Central memory CD8-positive, alpha-beta T cell (primary cell): ENCODE measurements around the gene SEMA3A.

ENCODE experiments used
- ATAC-seq: fragments of 150-1000 bp; cut with Tn5 transposase; replicated peaks from 2 replicates; pipeline ENCODE4 v1.10.0; 2022; ENCODE audit warnings: mild to moderate bottlenecking, moderate FRiP score, moderate number of reproducible peaks; ENCODE audit not compliant: poor library complexity, severe bottlenecking; ENCODE audit errors: extremely low read depth
- DNase-seq, 2 donors: peaks; one replicate each; pipeline ENCODE4 v3.0.0; 2021; ENCODE audit warnings: low spot score in 2 of 2
- H3K27ac Mint-ChIP-seq: one replicate; pipeline ENCODE4 v1.8.0; 2022; ENCODE audit warnings: low read depth, mild to moderate bottlenecking, moderate library complexity, mixed read lengths
- H3K27me3 Mint-ChIP-seq: one replicate; pipeline ENCODE4 v1.8.0; 2022; ENCODE audit warnings: mixed read lengths
- H3K36me3 Mint-ChIP-seq: one replicate; pipeline ENCODE4 v1.8.0; 2022; ENCODE audit warnings: mild to moderate bottlenecking, moderate library complexity, mixed read lengths; ENCODE audit not compliant: insufficient read depth
- H3K4me1 Mint-ChIP-seq: one replicate; pipeline ENCODE4 v1.8.0; 2022; ENCODE audit warnings: mixed read lengths
- H3K4me3 Mint-ChIP-seq: one replicate; pipeline ENCODE4 v1.8.0; 2022; ENCODE audit warnings: mild to moderate bottlenecking, moderate library complexity, mixed read lengths
- H3K9me3 Mint-ChIP-seq: one replicate; pipeline ENCODE4 v1.8.0; 2022; ENCODE audit warnings: mixed read lengths

SEMA3A gene

DNA sequence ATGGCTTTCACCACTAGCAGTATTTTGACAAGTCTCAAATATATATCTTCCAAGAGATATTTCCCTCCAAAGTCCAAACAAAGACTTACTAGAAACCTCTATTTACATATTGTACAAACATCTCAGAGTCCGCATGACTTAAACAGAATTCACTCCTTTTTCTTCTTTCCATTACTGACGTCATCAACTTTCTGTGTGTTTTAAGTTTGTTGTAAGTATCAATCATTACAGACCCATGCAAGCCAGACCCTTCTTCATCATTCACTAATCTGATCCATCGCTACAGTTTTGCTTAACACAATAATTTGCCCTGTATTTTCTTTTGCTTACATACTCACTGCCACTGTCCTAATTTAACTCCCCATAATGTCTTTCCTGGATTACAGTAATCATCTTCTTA, 51.9 kb downstream of the SEMA3A start:
- Mint-ChIP-seq H3K36me3 (no peaks in the 10 kb centered on the region), H3K27me3 (no peaks in the 10 kb centered on the region), H3K4me1 (no peaks in the 10 kb centered on the region), H3K27ac (no peak overlapping the region), H3K4me3 (no peak overlapping the region), H3K9me3 (no peaks in the 10 kb centered on the region)
- DNase-seq (no peak), ATAC-seq (no peak)

DNA sequence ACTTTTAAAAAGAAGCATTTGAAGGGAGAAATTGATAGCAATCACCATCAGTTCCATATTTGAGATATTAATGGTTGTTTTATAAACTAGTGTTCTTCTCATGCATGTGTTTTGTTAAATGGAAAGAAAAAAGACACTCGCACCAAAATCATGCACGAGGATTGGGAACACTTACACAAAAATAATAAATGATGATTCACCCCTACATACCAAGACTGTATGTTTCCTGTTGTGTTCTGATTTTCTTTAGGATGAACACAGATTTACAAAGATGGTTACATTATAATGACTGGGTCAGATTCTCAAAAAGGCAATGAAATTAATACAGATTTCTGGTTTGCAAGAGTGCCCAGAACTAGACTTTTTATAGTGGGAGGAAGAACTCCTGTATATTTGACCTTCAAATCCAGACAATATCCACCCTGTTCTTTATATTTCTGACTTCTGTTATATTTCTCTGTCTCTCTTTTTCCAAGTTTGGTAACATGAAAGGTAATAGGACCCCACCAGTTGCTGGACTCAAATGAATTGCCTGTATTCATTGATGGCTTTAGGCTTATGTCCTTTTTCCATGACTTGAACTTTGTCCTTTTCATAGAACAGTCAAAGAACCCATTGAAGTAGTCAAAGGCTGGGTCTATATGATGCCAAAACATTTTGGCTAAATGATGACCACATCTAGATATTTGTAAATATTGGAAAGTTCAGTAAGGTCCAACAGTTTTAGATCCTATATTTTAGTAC, 54.4 kb downstream of the SEMA3A start:
- no peaks in the 10 kb centered on the region for H3K27me3 Mint-ChIP-seq
- H3K36me3 Mint-ChIP-seq: peaks cover 2% of the 10 kb centered on the region
- no peaks in the 10 kb centered on the region for H3K4me1 Mint-ChIP-seq
- H3K9me3 Mint-ChIP-seq: no peaks in the 10 kb centered on the region
- no peak for DNase-seq
- ATAC-seq: no peak
- H3K4me3 Mint-ChIP-seq: no peak overlapping the region
- H3K27ac Mint-ChIP-seq: no peak overlapping the region

DNA sequence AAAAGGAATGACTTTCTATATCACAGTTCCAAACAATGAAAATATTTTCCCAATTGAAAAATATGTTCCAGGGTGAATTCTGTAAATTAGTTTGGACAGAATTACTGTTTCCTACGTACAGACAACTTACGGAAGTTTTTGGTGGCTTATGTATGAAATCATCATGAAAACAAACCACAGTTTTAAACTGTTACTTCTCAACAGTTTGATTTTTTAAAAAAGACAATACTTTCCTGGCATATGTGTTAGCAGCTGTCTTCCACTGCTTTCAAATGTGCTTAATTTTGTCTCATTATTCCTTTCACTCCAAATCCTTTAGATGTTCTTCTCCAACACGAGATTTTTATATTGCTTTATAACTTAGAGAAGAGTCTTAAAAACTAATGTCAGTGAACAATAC, 56.2 kb downstream of the SEMA3A start:
- no peak overlapping the region for H3K4me3 Mint-ChIP-seq
- ATAC-seq (no peak), DNase-seq (no peak)
- H3K27ac Mint-ChIP-seq: no peak overlapping the region
- H3K36me3 Mint-ChIP-seq: peaks cover 2% of the 10 kb centered on the region
- no peaks in the 10 kb centered on the region for H3K9me3 Mint-ChIP-seq
- no peaks in the 10 kb centered on the region for H3K4me1 Mint-ChIP-seq
- no peaks in the 10 kb centered on the region for H3K27me3 Mint-ChIP-seq

DNA sequence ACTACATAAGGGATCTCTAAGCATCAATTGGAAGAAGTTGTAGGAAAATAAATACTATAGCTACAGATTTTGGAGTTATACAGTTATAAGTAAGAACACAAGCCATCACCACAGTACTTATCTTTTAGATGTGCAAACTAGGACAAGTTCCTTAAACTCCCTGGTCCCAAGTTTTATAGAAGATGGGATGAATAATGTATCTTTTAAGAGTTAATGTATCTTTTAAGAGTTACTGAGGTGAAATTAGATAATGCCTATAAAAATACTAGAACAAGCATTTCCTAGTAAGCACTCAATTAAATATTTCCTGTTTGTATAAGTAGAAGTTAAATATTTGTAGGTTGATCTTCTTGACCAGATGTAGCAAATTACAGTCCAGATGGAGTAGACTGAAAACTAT, 56.8 kb downstream of the SEMA3A start:
- H3K9me3 Mint-ChIP-seq: no peaks in the 10 kb centered on the region
- H3K4me3 Mint-ChIP-seq: no peak overlapping the region
- H3K27me3 Mint-ChIP-seq: no peaks in the 10 kb centered on the region
- H3K4me1 Mint-ChIP-seq: no peaks in the 10 kb centered on the region
- DNase-seq (no peak), ATAC-seq (no peak)
- no peak overlapping the region for H3K27ac Mint-ChIP-seq
- peaks cover 2% of the 10 kb centered on the region for H3K36me3 Mint-ChIP-seq

DNA sequence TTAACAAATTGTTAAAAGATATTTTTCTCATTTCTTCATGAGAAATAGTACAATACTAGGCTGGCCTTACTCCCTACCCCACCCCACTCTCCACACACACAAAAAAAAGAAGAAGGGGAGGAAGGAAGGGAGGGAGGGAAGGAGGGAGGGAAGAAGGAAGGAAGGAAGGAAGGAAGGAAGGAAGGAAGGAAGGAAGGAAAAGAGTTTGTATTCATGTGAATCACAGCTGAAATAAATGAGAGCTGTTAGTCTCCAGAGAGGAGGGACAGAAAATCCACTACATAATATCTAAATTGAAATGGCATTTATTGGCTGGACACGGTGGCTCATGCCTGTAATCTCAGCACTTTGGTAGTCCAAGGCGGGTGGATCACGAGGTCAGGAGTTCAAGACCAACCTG, 57.8 kb downstream of the SEMA3A start:
- ATAC-seq: no peak
- Mint-ChIP-seq H3K27ac (no peak overlapping the region), H3K9me3 (no peaks in the 10 kb centered on the region), H3K4me1 (no peaks in the 10 kb centered on the region), H3K36me3 (peaks cover 2% of the 10 kb centered on the region), H3K27me3 (no peaks in the 10 kb centered on the region), H3K4me3 (no peak overlapping the region)
- no peak for DNase-seq

DNA sequence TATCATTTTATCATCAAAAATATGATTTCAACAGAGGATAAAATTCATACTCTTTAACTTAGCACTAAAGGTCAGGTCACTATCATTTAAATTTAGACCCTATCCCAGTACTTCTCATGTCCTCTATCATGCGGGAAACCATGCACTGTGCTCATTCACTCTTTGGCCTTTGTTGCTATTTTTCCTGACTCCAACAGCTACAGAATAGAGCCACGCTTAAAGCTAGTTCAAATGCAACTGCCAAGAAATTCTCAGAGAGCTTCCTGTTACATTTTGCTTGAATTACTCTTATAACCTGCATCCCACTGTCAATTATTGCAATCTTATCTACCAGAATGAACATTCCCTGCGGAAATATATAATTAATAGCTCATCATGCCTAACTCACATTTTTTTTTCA, 58.3 kb downstream of the SEMA3A start:
- Mint-ChIP-seq H3K9me3 (no peaks in the 10 kb centered on the region), H3K27me3 (no peaks in the 10 kb centered on the region), H3K27ac (no peak overlapping the region), H3K4me3 (no peak overlapping the region), H3K4me1 (no peaks in the 10 kb centered on the region), H3K36me3 (peaks cover 2% of the 10 kb centered on the region)
- ATAC-seq (no peak), DNase-seq (no peak)

DNA sequence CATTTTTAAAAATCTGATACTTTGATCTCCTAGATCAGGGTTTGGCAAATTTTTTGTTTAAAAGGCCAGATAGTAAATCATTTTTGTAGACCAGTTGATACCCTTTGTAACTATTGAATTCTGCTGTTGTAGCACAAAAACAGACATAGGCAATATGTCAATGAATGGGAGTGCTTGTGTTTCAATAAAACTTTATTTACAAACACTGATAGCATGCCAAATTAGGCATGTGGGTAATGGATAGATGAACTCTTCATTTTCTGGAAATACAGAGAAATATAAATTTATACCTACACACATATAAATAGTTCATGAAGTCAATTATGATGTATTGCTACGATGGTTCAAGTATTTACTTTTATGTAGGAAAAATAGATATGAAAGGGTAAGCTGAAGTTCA, 60.4 kb downstream of the SEMA3A start:
- Mint-ChIP-seq H3K4me3 (no peak overlapping the region), H3K36me3 (peaks cover 2% of the 10 kb centered on the region), H3K27me3 (no peaks in the 10 kb centered on the region), H3K4me1 (no peaks in the 10 kb centered on the region), H3K27ac (no peak overlapping the region), H3K9me3 (no peaks in the 10 kb centered on the region)
- ATAC-seq: no peak
- DNase-seq: no peak

DNA sequence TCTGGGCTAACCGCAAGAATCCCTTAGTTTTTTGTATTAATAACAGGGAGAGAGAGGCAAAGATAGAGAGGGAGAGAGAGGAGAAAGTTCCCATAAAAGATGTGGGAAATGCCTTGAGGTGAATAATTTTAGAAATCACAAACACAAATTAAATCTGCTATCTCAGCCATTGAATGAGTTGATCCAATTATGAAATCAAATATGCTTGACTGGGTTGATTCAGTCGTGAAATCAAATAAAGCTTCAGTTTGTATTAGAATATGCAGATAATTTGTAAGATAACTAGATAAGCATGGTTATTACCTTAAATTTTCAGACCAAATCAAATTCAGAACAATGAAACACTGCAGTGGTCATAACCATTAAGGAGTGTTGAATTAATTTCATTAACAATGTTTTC, 68.9 kb downstream of the SEMA3A start:
- Mint-ChIP-seq H3K4me1 (no peaks in the 10 kb centered on the region), H3K4me3 (no peak overlapping the region), H3K27me3 (no peaks in the 10 kb centered on the region), H3K9me3 (no peaks in the 10 kb centered on the region), H3K36me3 (no peaks in the 10 kb centered on the region), H3K27ac (no peak overlapping the region)
- DNase-seq (no peak), ATAC-seq (no peak)

DNA sequence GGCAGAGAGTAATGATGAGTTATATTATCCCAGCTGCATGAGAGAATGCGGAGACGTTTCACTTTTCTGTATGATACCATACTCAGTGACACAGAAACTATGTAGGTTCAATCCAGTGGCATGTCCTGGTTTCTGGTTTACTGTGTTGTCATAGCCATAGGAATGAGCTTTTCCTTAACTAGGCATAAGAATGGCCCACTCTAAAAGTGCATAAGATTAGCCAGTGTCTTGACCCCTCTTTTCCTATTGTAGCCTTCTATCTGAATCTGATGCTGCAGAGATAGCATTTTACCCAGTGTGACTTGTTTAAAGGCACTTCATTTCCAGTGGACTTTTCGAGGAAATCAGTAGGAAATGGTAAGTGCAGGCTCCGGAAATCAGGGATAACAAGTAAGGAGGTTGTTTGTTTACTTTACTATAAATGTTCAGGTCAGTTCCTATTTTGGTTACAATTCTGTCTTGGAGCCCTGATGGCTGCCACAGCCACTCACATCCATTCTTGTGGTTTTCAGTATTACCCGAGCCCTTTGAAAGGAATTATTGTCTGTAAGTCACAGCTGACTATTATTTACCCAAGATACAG, 70.5 kb downstream of the SEMA3A start:
- no peak overlapping the region for H3K27ac Mint-ChIP-seq
- no peaks in the 10 kb centered on the region for H3K4me1 Mint-ChIP-seq
- no peaks in the 10 kb centered on the region for H3K27me3 Mint-ChIP-seq
- H3K9me3 Mint-ChIP-seq: no peaks in the 10 kb centered on the region
- no peak overlapping the region for H3K4me3 Mint-ChIP-seq
- ATAC-seq (no peak), DNase-seq (no peak)
- H3K36me3 Mint-ChIP-seq: no peaks in the 10 kb centered on the region

DNA sequence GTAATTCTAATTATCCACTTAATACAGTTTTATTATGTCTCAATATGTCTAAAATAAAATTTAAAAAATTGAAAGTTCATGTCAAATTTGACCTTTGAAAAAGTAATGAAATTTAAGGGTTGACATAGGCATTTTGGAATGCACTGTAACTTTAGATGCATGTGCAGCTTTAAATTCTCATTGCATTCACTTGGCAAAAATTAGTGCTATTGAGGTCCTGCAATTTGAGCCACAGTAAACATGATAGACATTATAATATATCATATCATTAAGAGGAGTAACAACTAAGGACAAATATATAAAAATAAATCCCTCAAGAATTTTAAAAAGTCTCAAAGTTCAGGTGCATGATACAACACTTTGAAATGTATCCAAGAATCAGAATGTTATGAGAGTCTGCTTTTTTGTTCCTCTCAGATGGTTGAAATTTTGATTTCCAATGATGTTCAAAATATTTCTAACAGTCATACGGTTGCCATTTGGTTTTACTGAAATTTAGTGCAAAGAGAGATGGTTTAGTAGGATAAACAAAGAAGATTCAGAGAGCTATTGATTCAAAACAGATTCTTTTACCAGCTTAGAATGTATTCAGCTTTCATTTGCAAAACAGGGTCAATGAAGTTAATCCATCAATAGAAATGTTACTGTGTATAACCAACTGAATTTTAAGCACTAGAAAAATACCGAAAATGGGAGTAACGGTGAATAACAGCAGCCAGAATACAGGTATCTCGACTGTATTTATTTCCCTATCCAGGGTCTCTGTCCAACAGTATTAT, 71.8 kb downstream of the SEMA3A start:
- no peak for ATAC-seq
- no peak for DNase-seq
- Mint-ChIP-seq H3K4me1 (no peaks in the 10 kb centered on the region), H3K27me3 (no peaks in the 10 kb centered on the region), H3K9me3 (peaks cover 5% of the 10 kb centered on the region), H3K36me3 (no peaks in the 10 kb centered on the region), H3K4me3 (no peak overlapping the region), H3K27ac (no peak overlapping the region)

DNA sequence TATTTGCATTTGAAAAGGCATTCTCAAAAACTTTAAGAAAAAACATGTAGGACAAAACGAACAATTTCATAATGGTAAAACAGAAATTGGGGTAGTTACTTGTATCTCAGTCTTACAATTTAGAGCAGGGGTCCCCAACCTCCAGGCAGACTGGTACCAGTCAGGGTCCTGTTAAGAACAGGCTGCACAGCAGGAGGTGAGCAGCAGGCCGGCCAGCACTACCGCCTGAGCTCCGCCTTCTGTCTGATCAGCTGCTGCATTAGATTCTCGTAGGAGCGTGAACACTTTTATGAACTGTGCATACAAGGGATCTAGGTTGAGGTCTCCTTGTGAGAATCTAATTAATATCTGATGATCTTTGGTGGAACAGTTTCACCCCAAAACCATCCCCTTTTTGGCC, 77.3 kb downstream of the SEMA3A start:
- DNase-seq: no peak
- no peak for ATAC-seq
- peaks cover 5% of the 10 kb centered on the region for H3K9me3 Mint-ChIP-seq
- H3K4me1 Mint-ChIP-seq: no peaks in the 10 kb centered on the region
- no peak overlapping the region for H3K27ac Mint-ChIP-seq
- no peaks in the 10 kb centered on the region for H3K27me3 Mint-ChIP-seq
- no peaks in the 10 kb centered on the region for H3K36me3 Mint-ChIP-seq
- no peak overlapping the region for H3K4me3 Mint-ChIP-seq

DNA sequence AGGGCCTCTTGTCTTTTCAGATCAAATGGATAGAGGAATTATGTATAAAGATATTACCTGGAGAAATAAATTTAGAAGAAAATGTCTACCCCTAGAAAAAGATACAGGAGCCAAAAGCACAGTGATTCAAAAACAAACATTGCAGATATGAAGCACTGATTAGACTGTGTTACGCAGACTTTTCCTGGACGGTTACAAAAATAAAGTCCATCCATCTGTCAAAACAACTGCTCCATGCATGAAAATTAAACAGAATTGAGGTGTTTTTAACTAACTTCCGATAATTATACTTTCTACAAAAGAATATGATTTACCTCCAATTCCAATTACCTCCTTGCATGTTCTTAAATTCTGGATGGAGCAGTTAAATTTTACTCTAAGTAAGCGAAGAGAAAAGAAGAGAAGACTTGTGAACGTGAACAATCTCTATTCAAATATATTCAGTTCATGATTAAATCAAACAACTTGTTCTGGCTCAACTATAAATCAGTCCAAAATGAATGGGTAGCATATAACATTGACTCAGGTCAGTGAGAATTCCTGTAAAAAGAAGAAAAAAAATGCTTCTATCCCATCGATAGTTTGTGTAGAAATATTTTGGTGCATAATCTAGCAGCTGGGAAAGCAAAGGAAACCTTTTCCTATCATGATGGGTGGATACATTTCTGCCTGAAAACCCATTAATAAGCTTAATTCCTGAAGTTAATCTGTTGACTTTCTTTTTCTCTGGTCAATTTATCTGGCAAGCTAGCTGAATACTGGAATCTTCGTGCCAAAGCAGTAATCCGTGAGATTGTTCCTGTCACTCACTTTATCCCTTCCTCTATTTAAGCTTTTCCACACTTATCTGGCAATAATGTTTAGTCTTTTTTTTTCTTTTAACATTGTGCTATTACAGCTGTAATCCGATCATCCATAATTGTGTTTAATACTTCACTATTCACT, 80.4 kb downstream of the SEMA3A start:
- H3K9me3 Mint-ChIP-seq: peaks cover 10% of the 10 kb centered on the region
- DNase-seq (no peak), ATAC-seq (no peak)
- H3K36me3 Mint-ChIP-seq: no peaks in the 10 kb centered on the region
- no peaks in the 10 kb centered on the region for H3K4me1 Mint-ChIP-seq
- H3K4me3 Mint-ChIP-seq: no peak overlapping the region
- H3K27ac Mint-ChIP-seq: no peak overlapping the region
- no peaks in the 10 kb centered on the region for H3K27me3 Mint-ChIP-seq
